Measurements from ENCODE around the gene HMX3.

DNA sequence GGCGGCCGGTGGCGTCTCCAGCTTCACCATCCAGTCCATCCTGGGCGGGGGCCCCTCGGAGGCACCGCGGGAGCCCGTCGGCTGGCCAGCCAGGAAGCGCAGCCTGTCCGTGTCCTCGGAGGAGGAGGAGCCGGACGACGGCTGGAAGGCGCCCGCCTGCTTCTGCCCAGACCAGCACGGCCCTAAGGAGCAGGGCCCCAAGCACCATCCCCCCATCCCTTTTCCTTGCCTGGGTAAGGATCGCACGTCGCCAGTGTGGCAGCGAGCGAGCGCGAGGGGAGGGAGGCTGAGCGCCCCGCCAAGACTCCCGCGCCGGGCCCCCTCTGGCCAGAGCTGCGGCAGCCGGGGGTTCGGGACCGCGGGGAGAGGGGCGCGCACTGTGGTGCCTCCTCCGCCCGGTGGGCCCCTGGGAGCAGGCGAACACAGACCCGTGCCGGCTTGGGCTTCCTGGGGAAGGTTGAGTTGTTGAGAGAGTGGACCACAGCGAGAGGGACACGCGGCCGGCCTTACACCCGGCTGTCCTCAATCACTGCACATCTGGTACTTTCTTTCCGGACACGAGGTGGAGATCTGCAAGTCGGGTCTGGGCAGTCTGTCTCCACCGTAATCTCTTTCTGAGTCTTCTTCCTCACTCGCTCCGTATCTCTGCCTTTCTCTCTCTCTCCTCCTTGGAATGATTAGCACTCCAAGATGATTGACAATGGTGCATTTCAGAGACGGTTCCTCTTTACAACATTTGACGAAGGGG, 12.8 kb downstream of the HMX3 start:
- TF ChIP-seq, protein P1, sequence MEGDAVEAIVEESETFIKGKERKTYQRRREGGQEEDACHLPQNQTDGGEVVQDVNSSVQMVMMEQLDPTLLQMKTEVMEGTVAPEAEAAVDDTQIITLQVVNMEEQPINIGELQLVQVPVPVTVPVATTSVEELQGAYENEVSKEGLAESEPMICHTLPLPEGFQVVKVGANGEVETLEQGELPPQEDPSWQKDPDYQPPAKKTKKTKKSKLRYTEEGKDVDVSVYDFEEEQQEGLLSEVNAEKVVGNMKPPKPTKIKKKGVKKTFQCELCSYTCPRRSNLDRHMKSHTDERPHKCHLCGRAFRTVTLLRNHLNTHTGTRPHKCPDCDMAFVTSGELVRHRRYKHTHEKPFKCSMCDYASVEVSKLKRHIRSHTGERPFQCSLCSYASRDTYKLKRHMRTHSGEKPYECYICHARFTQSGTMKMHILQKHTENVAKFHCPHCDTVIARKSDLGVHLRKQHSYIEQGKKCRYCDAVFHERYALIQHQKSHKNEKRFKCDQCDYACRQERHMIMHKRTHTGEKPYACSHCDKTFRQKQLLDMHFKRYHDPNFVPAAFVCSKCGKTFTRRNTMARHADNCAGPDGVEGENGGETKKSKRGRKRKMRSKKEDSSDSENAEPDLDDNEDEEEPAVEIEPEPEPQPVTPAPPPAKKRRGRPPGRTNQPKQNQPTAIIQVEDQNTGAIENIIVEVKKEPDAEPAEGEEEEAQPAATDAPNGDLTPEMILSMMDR (IDR thresholded peaks at IDR 0.05), result no peak
- TF ChIP-seq POLR2A (IDR thresholded peaks at IDR 0.05), result no peak
- TF ChIP-seq POLR2AphosphoS5 (IDR thresholded peaks at IDR 0.05), result no peak
